GM23248 (cell line): ENCODE measurements around the gene PHF21A. TPM values are rescaled to one million over a fixed set of nuclear protein-coding genes. Genes with fewer than 3 reads are reported as not detected.

ENCODE experiments used
- DNase-seq: peaks from one replicate; pipeline ENCODE4 v3.0.0-alpha.2; 2015
- H2AFZ ChIP-seq: fragments of 200-600 bp; sonication (generic); 2 replicates; pipeline ENCODE4 v1.6.1; 2016; ENCODE audit warnings: antibody characterized with exemption
- H3F3A ChIP-seq: fragments of 200-600 bp; sonication (generic); 2 replicates; pipeline ENCODE4 v1.6.1; 2016; ENCODE audit warnings: mild to moderate bottlenecking, antibody characterized with exemption, mixed run types; ENCODE audit not compliant: insufficient read depth
- H3K27ac ChIP-seq: fragments of 200-600 bp; sonication (generic); 2 replicates; pipeline ENCODE4 v1.5.1; 2016; ENCODE audit warnings: mild to moderate bottlenecking
- H3K27me3 ChIP-seq: fragments of 200-600 bp; sonication (generic); replicated peaks from 2 replicates; pipeline ENCODE4 v1.6.1; 2016; ENCODE audit warnings: mild to moderate bottlenecking; ENCODE audit not compliant: insufficient read depth
- H3K36me3 ChIP-seq: fragments of 200-600 bp; sonication (generic); 2 replicates; pipeline ENCODE4 v1.6.1; 2016; ENCODE audit warnings: low read depth, mild to moderate bottlenecking
- H3K4me1 ChIP-seq: fragments of 200-600 bp; sonication (generic); 2 replicates; pipeline ENCODE4 v1.6.1; 2016; ENCODE audit warnings: mild to moderate bottlenecking; ENCODE audit not compliant: insufficient read depth
- H3K4me2 ChIP-seq: fragments of 200-600 bp; sonication (generic); one replicate; pipeline ENCODE4 v1.6.1; 2016; ENCODE audit warnings: mild to moderate bottlenecking; ENCODE audit not compliant: unreplicated experiment
- H3K4me3 ChIP-seq: fragments of 200-600 bp; sonication (generic); 2 replicates; pipeline ENCODE4 v1.5.1; 2016; ENCODE audit warnings: mild to moderate bottlenecking
- H3K79me2 ChIP-seq: fragments of 200-600 bp; sonication (generic); 2 replicates; pipeline ENCODE4 v1.6.1; 2016; ENCODE audit warnings: mild to moderate bottlenecking; ENCODE audit not compliant: insufficient read depth
- H3K9ac ChIP-seq: fragments of 200-600 bp; sonication (generic); 2 replicates; pipeline ENCODE4 v1.6.1; 2016; ENCODE audit warnings: mild to moderate bottlenecking
- H3K9me2 ChIP-seq: fragments of 200-600 bp; sonication (generic); 2 replicates; pipeline ENCODE4 v1.6.1; 2016; ENCODE audit warnings: mixed run types, mild to moderate bottlenecking, moderate library complexity; ENCODE audit not compliant: insufficient read depth
- H3K9me3 ChIP-seq: fragments of 200-600 bp; sonication (generic); one replicate; pipeline ENCODE4 v1.6.1; 2017; ENCODE audit warnings: low read depth
- H4K20me1 ChIP-seq: fragments of 200-600 bp; sonication (generic); 2 replicates; pipeline ENCODE4 v1.6.0; 2016; ENCODE audit not compliant: insufficient read depth
- EZH2 ChIP-seq: fragments of 200-600 bp; sonication (generic); IDR thresholded peaks from 2 replicates; pipeline ENCODE4 v1.6.1; 2018; ENCODE audit warnings: antibody characterized with exemption, mild to moderate bottlenecking; ENCODE audit not compliant: insufficient read depth, poor library complexity, severe bottlenecking
- EZH2phosphoT487 ChIP-seq: fragments of 200-600 bp; sonication (generic); IDR thresholded peaks from 2 replicates; pipeline ENCODE4 v1.6.1; 2018; ENCODE audit warnings: antibody characterized with exemption, moderate library complexity, mild to moderate bottlenecking, low read depth; ENCODE audit not compliant: insufficient read depth
- WGBS, 2 experiments: methylation state at CpG; one replicate each; pipeline ENCODE4 v1.1.6; 2015 to 2017; ENCODE audit warnings: low lambda C conversion rate in 2 of 2, low coverage in 1 of 2; ENCODE audit errors: missing lambda C conversion rate in 2 of 2; 5-methylcytosine and 5-hydroxymethylcytosine counted together
- in situ Hi-C: fragments of 300-500 bp; cut with MboI; formaldehyde crosslinking; loops from 2 replicates; pipeline ENCODE4 v1.15.0; 2020
- polyA plus RNA-seq: library from polyadenylated mRNA; unstranded; fragments of >200 nt; fragmentation: Nextera tagmentation; extraction: Ambion mirVana; gene quantifications from 2 replicates; pipeline ENCODE4 v1.2.1, GENCODE V29; 2016
- total RNA-seq: library from RNA; depleted of rRNA; stranded (reverse); fragments of >200 nt; shearing (Covaris generic); gene quantifications from 2 replicates; pipeline ENCODE4 v1.2.3, GENCODE V29; 2014

PHF21A gene
- total and polyA plus RNA-seq, 2 experiments from 2014 or later: 11.2 to 17.0 TPM

GRCh38 chr11:46012185-46012584 lies 109.1 kb downstream of the PHF21A start:
- H3K79me2 ChIP-seq: peaks cover 28% of the 10 kb centered on the region
- H3K36me3 ChIP-seq: 0 out of 2 replicates have a peak, but pooled peaks cover 4% of the 10 kb centered on the region
- no peak for TF ChIP-seq EZH2
- no peak for TF ChIP-seq EZH2phosphoT487
- H4K20me1 ChIP-seq: peaks cover 8% of the 10 kb centered on the region
- peaks cover 25% of the 10 kb centered on the region for H3F3A ChIP-seq
- DNase-seq: no peak
- no peaks in the 10 kb centered on the region for H3K27me3 ChIP-seq
- in situ Hi-C loops: no loop called here
- no peak overlapping the region for H2AFZ ChIP-seq
- H3K4me2 ChIP-seq: no peak overlapping the region
- H3K27ac ChIP-seq: no peak overlapping the region
- no peaks in the 10 kb centered on the region for H3K9me2 ChIP-seq
- H3K9ac ChIP-seq: no peak overlapping the region
- H3K4me3 ChIP-seq: no peak overlapping the region
- no peaks in the 10 kb centered on the region for H3K9me3 ChIP-seq
- 96 to 100% methylated on average over 2 of the region's 2 CpGs for WGBS, 2 experiments
- peaks cover 15% of the 10 kb centered on the region for H3K4me1 ChIP-seq

DNA sequence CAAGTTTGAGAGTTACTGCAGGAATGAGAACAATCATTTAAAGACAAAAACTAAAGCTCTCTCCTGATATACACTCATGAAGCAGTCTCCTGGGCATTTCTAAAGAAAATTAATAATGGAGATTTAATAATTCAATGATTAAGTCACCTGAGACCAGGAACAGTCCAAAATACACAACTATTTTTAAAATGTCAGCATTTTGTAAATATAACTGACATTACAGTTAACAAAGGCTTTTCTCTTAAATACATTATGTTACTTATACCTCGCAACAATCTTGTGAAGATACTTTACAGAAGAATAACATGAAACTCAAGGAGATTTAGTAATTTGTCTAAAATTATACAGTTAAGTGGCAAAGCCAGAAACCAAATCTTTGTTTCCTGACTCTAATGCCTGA lies 111.2 kb downstream of the PHF21A start:
- DNase-seq: no peak
- Histone ChIP-seq H4K20me1 (peaks cover 13% of the 10 kb centered on the region), H3F3A (peaks cover 29% of the 10 kb centered on the region), H3K79me2 (peaks cover 35% of the 10 kb centered on the region), H3K27ac (peak overlapping the region; percentile 32), H3K4me1 (peaks cover 15% of the 10 kb centered on the region), H3K36me3 (0 out of 2 replicates have a peak, but pooled peaks cover 4% of the 10 kb centered on the region), H3K4me2 (peak overlapping the region; percentile 2), H3K9ac (no peak overlapping the region), H2AFZ (no peak overlapping the region), H3K27me3 (no peaks in the 10 kb centered on the region), H3K9me2 (no peaks in the 10 kb centered on the region), H3K4me3 (no peak overlapping the region), H3K9me3 (no peaks in the 10 kb centered on the region)
- TF ChIP-seq EZH2 (no peak), EZH2phosphoT487 (no peak)
- WGBS, 2 experiments: 98 to 100% methylated on average over 1 of the region's 1 CpG
- in situ Hi-C loops: no loop called here

DNA sequence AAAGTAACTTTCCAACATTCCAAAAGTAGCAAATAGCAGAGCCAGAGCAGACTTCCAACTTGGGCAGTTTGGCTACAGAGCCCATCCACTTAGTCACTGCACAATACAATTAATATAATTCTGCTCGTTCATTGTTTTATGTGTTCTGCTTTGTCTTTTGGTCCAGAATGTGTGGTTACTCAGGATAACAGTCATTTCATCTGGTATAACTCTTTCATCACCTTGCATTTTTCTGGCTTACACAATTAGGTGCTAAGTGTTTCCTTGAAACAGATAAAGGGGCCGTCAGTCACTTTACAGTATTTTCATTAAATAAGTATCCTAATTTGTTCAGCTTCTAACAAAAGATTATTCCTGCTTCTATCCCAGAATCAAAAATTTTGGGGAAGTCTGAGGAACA lies 111.6 kb downstream of the PHF21A start:
- Histone ChIP-seq H3K9ac (0 out of 2 replicates have a peak overlapping the region, but pooled peaks have one; percentile 6), H3K36me3 (0 out of 2 replicates have a peak, but pooled peaks cover 4% of the 10 kb centered on the region), H3F3A (peaks cover 29% of the 10 kb centered on the region), H3K4me3 (no peak overlapping the region), H4K20me1 (peaks cover 13% of the 10 kb centered on the region), H3K27me3 (no peaks in the 10 kb centered on the region), H3K4me2 (peak overlapping the region; percentile 2), H2AFZ (no peak overlapping the region), H3K4me1 (peaks cover 15% of the 10 kb centered on the region), H3K9me3 (no peaks in the 10 kb centered on the region), H3K27ac (peak overlapping the region; percentile 32), H3K79me2 (peaks cover 39% of the 10 kb centered on the region), H3K9me2 (no peaks in the 10 kb centered on the region)
- in situ Hi-C loops: no loop called here
- TF ChIP-seq EZH2 (no peak), EZH2phosphoT487 (no peak)
- WGBS, 2 experiments: 14 to 15% methylated on average over 2 of the region's 2 CpGs
- peak; percentile 65 for DNase-seq

DNA sequence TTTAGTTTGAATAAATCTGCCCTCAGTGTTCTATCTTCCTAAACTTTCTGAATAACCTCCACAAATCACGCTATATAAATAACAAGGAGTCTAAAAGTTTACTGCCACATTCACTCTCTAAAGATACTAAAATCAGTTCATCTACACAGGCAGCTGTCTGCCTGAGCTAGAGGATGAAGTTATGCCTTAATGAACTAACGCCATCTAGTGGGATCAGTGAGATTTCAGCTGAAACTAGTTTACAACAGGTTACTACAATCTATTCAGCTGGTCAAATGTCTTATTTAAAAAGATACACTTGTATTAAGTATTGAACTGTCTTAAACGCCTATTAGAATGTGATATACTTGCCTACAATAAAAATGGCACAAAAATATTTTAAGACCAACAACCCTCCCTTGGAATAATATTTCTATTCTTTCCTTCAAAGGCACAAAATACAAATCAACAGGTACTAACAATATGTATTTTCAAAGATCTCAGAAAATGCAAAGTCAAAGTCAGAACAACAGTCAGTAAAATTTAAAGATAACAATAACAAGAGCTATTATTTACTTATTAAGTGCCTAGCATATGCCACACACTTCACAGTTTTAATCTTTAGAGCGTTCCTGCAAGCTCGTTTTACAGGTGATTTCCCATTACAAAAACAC lies 114.7 kb downstream of the PHF21A start:
- peak; percentile 82 for DNase-seq
- TF ChIP-seq EZH2: no peak
- no peak for TF ChIP-seq EZH2phosphoT487
- in situ Hi-C loops: no loop called here
- no peak overlapping the region for H3K4me3 ChIP-seq
- no peak overlapping the region for H3K4me2 ChIP-seq
- H2AFZ ChIP-seq: no peak overlapping the region
- no peaks in the 10 kb centered on the region for H3K9me2 ChIP-seq
- H3K9ac ChIP-seq: no peak overlapping the region
- peaks cover 55% of the 10 kb centered on the region for H3K79me2 ChIP-seq
- WGBS, 2 experiments: 34% methylated on average over 5 of the region's 5 CpGs
- H3K36me3 ChIP-seq: no peaks in the 10 kb centered on the region
- peaks cover 42% of the 10 kb centered on the region for H3K4me1 ChIP-seq
- peaks cover 13% of the 10 kb centered on the region for H4K20me1 ChIP-seq
- no peak overlapping the region for H3K27ac ChIP-seq
- no peaks in the 10 kb centered on the region for H3K9me3 ChIP-seq
- peaks cover 37% of the 10 kb centered on the region for H3F3A ChIP-seq
- H3K27me3 ChIP-seq: no peaks in the 10 kb centered on the region
